Stomach (tissue), 9 donors: ENCODE data around the gene ARMH1. TPM values are rescaled to one million over a fixed set of nuclear protein-coding genes. Genes with fewer than 3 reads are reported as not detected.

Experiments
- DNase-seq, 2 donors: peaks; one replicate each; pipeline versions ENCODE4 v3.0.0 to v3.0.0-alpha.2; 2013 to 2019
- H3K27ac ChIP-seq, 5 donors: fragments of 200-600 bp in 4 of 5; sonication (generic) in 4 of 5; one replicate each; pipeline ENCODE4 v1.5.1; 2013 to 2019; ENCODE audit warnings: mild to moderate bottlenecking in 1 of 5, moderate library complexity in 1 of 5
- H3K27me3 ChIP-seq, 3 donors: fragments of 200-600 bp; sonication (generic); one replicate each; pipeline ENCODE4 v1.5.1; 2017 to 2019; ENCODE audit warnings: mixed run types in 1 of 3
- H3K36me3 ChIP-seq, 4 donors: fragments of 200-600 bp; sonication (generic); 1 replicate in 3 of 4; 2 replicates in 1 of 4; pipeline ENCODE4 v1.5.1; 2016 to 2019
- H3K4me1 ChIP-seq, 4 donors: fragments of 200-600 bp; sonication (generic); one replicate each; pipeline ENCODE4 v1.5.1; 2016 to 2019
- H3K4me3 ChIP-seq, 4 donors: fragments of 200-600 bp; sonication (generic) in 3 of 4; one replicate each; pipeline ENCODE4 v1.5.1; 2016 to 2019; ENCODE audit warnings: mild to moderate bottlenecking in 1 of 4
- H3K9me3 ChIP-seq, 4 donors: fragments of 200-600 bp; sonication (generic); one replicate each; pipeline ENCODE4 v1.5.1; 2016 to 2019
- EP300 ChIP-seq: sonication (generic); formaldehyde crosslinking; IDR thresholded peaks from one replicate; pipeline ENCODE4 v1.6.1; 2017; ENCODE audit warnings: antibody characterized with exemption
- POLR2A ChIP-seq, 4 donors: fragments of 450-650 bp; IDR thresholded peaks; one replicate each; pipeline ENCODE4 v1.6.1; 2016; ENCODE audit warnings: antibody characterized with exemption in 4 of 4, control low read depth in 2 of 4, mild to moderate bottlenecking in 1 of 4, moderate library complexity in 1 of 4
- POLR2AphosphoS5 ChIP-seq, 3 donors: sonication (generic); formaldehyde crosslinking; IDR thresholded peaks; one replicate each; pipeline ENCODE4 v1.6.1; 2016; ENCODE audit warnings: antibody characterized with exemption in 3 of 3
- WGBS, 5 donors: extraction: QIAGEN DNeasy Blood & Tissue Kit in 3 of 5; methylation state at CpG; one replicate each; pipeline versions ENCODE4 v1.1.5 to v1.1.7; 2013 to 2018; 5-methylcytosine and 5-hydroxymethylcytosine counted together
- intact Hi-C: fragments of 100-400 bp; cut with DNase I; formaldehyde crosslinking; loops from one replicate; pipeline ENCODE4 v1.15.1; 2023; ENCODE audit warnings: low total_unique reads
- polyA plus RNA-seq, 3 donors: library from polyadenylated mRNA; stranded (reverse); fragments of 200-250 nt; gene quantifications; one replicate each; pipeline ENCODE4 v1.2.3, GENCODE V29; 2013
- total RNA-seq, 5 donors: library from RNA; depleted of rRNA; stranded (reverse); fragments of >200 nt; gene quantifications; one replicate each; pipeline versions ENCODE4 v1.1.0 to v1.2.3, GENCODE V29; 2014 to 2016
- TF ChIP-seq, protein P1 (sequence below), 7 experiments: fragments of 450-650 bp in 4 of 7; fragments of 200-600 bp in 3 of 7; sonication (generic) in 3 of 7; IDR thresholded peaks; one replicate each; pipeline ENCODE4 v1.5.1; 2016 to 2019; ENCODE audit warnings: antibody characterized with exemption in 7 of 7, control low read depth in 2 of 7, mild to moderate bottlenecking in 1 of 7
- donor health status: healthy with polysubstance abuse.
- donor health status: Bipolar disorder and iron deficiency.
- donor health status: healthy.

The ARMH1 gene
- total and polyA plus RNA-seq, 8 donors = 3.3 to 8.6 (median 4.4) TPM; not detected in 3

DNA sequence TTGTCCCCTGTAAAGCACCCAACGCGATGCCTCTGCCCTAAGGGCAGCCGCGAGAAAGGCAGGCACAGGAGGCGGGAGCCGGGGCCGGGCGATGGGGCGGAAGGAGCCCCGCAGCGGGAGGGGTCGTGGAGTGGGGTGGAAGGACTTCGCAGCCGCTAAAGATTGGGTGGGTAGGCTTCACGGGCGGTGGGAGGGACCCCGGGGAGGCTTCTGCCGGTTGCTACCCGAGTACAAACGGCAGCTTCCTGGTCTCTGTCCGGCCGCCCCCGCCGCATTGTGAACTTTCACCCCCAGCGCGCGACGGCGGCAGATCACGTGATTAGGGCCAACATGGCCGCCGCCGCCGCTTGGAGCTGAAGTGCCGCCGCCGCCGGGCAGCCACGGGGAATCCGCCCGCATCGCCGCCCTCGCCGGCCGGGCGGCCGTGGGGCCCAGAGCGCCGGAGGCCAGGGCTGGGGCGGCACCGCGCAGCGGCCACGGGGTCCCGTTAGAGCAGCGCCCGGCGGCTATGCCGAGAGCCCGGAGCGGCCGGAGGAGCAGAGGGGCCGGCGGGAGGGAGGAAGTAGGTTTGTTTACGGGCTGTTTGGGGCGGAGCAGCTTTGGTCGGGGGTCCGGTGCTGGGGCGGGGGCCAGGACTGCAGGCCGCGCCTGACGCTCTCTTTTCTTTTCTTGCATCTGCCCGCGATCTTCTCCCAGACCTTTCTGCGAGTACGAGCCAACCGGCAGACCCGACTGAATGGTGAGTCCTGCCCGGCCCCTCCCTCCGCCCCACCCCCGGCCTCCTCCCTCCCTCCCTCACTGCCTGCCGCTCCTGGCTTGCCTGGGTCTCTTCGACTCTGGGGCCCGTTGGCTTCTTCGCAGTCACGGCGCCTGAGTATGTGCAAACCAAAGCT, 42.6 kb upstream of the ARMH1 start:
- WGBS, 5 donors = 0 to 1% (median 0%) methylated on average over 44 to 88 of the region's 88 CpGs
- Histone ChIP-seq H3K27ac (peak overlapping the region; percentile 87 to 96 (median 92)), H3K36me3 (peaks cover 20 to 39% (median 38%) of the 10 kb centered on the region in 4 donors), H3K4me1 (peaks cover 19 to 50% (median 36%) of the 10 kb centered on the region in 4 donors), H3K27me3 (no peaks in the 10 kb centered on the region), H3K9me3 (no peaks in the 10 kb centered on the region), H3K4me3 (peak overlapping the region; percentile 83 to 95 (median 83))
- peak in 1 of 4 donors; percentile 50 for TF ChIP-seq POLR2A (IDR thresholded peaks at IDR 0.05)
- peak; percentile 65 to 92 (median 83) for TF ChIP-seq POLR2AphosphoS5 (IDR thresholded peaks at IDR 0.05)
- TF ChIP-seq EP300 = no peak
- intact Hi-C loops = no loop called here
- peak; percentile 91 to 97 for DNase-seq

DNA sequence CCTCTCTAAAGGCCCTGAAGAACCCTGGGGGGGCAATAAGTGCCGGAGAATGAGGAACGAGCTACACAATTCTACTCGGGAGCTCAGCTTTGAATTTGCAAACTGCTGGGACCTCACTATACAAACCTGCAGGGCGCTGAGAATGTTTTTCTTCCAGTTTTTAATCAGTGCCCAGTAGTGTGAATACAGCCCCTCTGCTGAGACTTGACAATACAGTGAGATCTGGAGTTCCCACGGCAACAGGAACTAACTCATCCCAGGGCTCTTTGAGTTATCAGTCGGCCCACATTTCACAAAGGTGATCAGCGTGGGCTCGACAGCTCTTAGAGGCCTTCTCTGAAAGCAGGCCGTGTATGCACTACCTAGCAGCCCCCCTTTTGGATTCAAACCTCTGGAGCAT, 41.9 kb upstream of the ARMH1 start:
- Histone ChIP-seq H3K36me3 (peaks cover 26 to 46% (median 45%) of the 10 kb centered on the region in 4 donors), H3K9me3 (no peaks in the 10 kb centered on the region), H3K4me1 (peaks cover 24 to 57% (median 40%) of the 10 kb centered on the region in 4 donors), H3K4me3 (peak overlapping the region; percentile 83 to 95 (median 83)), H3K27ac (peak overlapping the region; percentile 87 to 96 (median 92)), H3K27me3 (no peaks in the 10 kb centered on the region)
- TF ChIP-seq, protein P1, sequence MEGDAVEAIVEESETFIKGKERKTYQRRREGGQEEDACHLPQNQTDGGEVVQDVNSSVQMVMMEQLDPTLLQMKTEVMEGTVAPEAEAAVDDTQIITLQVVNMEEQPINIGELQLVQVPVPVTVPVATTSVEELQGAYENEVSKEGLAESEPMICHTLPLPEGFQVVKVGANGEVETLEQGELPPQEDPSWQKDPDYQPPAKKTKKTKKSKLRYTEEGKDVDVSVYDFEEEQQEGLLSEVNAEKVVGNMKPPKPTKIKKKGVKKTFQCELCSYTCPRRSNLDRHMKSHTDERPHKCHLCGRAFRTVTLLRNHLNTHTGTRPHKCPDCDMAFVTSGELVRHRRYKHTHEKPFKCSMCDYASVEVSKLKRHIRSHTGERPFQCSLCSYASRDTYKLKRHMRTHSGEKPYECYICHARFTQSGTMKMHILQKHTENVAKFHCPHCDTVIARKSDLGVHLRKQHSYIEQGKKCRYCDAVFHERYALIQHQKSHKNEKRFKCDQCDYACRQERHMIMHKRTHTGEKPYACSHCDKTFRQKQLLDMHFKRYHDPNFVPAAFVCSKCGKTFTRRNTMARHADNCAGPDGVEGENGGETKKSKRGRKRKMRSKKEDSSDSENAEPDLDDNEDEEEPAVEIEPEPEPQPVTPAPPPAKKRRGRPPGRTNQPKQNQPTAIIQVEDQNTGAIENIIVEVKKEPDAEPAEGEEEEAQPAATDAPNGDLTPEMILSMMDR (IDR thresholded peaks at IDR 0.05) = no peak
- TF ChIP-seq POLR2A (IDR thresholded peaks at IDR 0.05) (no peak), EP300 (no peak)
- DNase-seq = no peak
- WGBS, 5 donors = 8 to 15% (median 11%) methylated on average over 9 of the region's 9 CpGs
- intact Hi-C loops = no loop called here

- H3K4me3 ChIP-seq = no peak overlapping the region
- no peaks in the 10 kb centered on the region for H3K9me3 ChIP-seq
- TF ChIP-seq, protein P1 (IDR thresholded peaks at IDR 0.05) = no peak
- TF ChIP-seq POLR2A (IDR thresholded peaks at IDR 0.05) (no peak), POLR2AphosphoS5 (IDR thresholded peaks at IDR 0.05) (no peak), EP300 (no peak)
- DNase-seq = no peak
- no peaks in the 10 kb centered on the region for H3K27me3 ChIP-seq
- intact Hi-C loops = no loop called here
- peaks cover 24 to 66% (median 44%) of the 10 kb centered on the region in 4 donors for H3K4me1 ChIP-seq
- no peak overlapping the region for H3K27ac ChIP-seq
- 88 to 92% (median 92%) methylated on average over 1 to 3 of the region's 3 CpGs for WGBS, 5 donors
- H3K36me3 ChIP-seq = peaks cover 39 to 67% (median 66%) of the 10 kb centered on the region in 4 donors
Measured at GRCh38 chr1:44634606-44635189, 39.8 kb upstream of the ARMH1 start.

- peaks cover 24 to 66% (median 44%) of the 10 kb centered on the region in 4 donors for H3K4me1 ChIP-seq
- H3K27me3 ChIP-seq = no peaks in the 10 kb centered on the region
- DNase-seq = no peak
- WGBS, 5 donors = 91 to 95% (median 92%) methylated on average over 9 of the region's 9 CpGs
- TF ChIP-seq POLR2AphosphoS5 (IDR thresholded peaks at IDR 0.05) (no peak), EP300 (no peak), POLR2A (IDR thresholded peaks at IDR 0.05) (no peak)
- TF ChIP-seq, protein P1 (IDR thresholded peaks at IDR 0.05) = no peak
- no peaks in the 10 kb centered on the region for H3K9me3 ChIP-seq
- no peak overlapping the region for H3K4me3 ChIP-seq
- H3K27ac ChIP-seq = no peak overlapping the region
- H3K36me3 ChIP-seq = peaks cover 45 to 75% (median 73%) of the 10 kb centered on the region in 4 donors
- intact Hi-C loops = no loop called here
Measured at GRCh38 chr1:44635439-44635838, 39.1 kb upstream of the ARMH1 start.
